GM18517 (cell line): ENCODE data around the gene AGXT2.

Source experiments
- ATAC-seq: cut with Tn5 transposase; IDR thresholded peaks from one replicate; pipeline ENCODE4 v1.9.1; 2021; ENCODE audit warnings: mild to moderate bottlenecking, moderate library complexity; ENCODE audit not compliant: unreplicated experiment

AGXT2 gene

GRCh38 chr5:35047785-35048404 lies at the start of gene AGXT2:
Gene AGXT2, minus strand, starts transcription at chr5:35047949. Its CDS starts 57 bp downstream, at chr5:35047892.
- no peak for ATAC-seq

DNA sequence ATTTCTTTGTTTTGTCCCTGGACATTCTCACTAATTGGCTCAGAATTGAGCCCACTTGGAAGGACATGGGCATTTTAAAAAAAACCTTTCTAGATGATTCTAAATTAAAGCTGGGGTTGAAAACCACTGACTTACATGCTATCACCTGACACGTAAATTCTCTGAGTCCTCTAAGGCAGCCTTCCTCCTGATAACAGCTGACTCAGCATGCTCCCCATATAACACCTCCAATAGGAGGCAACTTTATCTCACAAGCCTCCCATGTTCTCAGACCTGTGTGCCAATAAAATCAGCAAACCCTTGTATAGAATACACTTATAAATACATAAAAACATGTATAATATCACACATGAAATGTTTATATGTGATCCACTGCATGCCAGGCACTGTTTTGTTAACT lies 49.2 kb upstream of the AGXT2 start:
- ATAC-seq, result no peak

DNA sequence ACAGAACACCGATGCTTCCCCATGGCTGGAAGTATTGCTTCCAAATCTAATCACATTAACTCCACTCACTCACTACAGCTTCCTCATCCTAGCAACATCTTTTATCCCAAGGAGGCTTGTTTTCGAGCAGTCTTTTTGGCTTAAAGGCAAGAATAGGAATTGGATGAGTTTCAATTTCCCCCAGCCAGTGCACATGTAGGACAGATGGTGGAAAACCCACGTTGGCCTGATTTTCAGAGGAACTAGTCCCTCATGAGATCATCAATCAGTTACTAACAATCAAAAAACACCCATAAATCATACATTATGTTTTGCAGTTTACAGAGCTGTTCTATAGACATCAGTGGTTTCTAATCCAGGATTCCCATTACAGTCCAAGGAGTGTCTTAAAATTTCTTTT lies 48.5 kb upstream of the AGXT2 start:
- ATAC-seq, result no peak

GRCh38 chr5:35095366-35095765 lies 47.6 kb upstream of the AGXT2 start:
- ATAC-seq, result no peak

DNA sequence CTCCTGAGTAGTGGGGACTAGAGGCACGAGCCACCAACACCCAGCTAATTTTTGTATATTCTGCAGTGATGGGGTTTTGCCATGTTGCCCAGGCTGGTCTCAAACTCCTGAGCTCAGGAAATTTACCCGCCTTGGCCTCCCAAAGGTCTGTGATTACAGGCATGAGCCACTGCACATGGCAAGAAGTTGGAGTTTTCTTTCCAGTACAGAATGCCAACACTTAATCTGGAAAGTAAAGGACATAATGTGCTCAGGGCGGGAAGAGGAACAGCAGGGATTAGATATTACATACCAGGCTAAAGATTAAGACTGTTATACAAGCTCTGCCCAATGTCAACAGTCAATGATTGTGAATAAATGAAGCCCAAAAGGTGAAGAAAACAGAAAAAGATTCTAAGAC lies 47.2 kb upstream of the AGXT2 start:
- ATAC-seq, result no peak

GRCh38 chr5:35092703-35093102 lies 45.0 kb upstream of the AGXT2 start:
- ATAC-seq, result no peak

GRCh38 chr5:35091704-35092103 lies 44.0 kb upstream of the AGXT2 start:
- ATAC-seq, result no peak

DNA sequence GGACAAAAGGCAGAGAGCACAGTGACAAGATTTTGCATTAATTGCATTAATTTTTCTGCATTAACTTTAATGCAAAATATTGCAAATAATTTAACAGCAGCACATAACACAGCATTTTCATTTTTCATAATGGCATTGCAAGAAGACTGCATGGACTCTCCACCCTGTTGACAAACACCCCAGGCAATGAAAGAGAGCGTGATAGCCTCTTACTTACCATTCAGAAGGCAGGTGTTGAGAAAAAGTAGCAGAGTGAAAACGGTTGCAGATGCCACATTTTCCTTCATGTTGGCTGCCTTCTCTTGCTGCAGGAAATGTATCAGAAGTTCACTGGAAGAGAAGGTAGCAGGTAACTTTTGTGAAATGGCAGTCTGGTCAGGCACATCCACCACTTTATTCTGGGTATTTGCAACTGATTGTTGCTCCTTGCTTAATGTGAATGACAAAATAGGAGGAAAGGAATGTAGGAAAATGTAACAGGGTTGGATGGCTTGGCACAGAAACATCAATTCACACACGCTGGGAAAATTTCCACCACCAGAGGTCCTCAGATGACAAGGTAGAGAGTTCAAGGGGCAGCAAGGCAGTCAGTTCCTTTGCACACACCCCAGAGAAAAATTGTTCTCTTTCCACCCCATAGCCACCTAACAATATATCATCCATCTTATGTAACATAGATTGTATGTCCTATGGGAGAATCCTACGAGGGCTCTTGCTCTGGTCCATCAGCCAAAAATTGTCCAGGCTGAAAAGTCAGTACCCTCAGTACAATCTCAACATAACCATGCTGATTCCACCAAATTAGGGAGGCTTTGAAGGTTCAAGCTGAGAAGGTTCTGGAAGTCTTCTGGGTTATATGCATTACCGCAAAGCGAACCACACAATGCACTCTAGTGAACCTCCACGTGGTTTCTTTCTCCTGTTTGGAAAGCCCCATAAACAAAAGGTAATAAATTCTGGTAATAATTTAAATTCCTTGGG lies 41.9 kb upstream of the AGXT2 start:
- no peak for ATAC-seq

- no peak for ATAC-seq
Observed at GRCh38 chr5:35087991-35088390, 40.2 kb upstream of the AGXT2 start.

DNA sequence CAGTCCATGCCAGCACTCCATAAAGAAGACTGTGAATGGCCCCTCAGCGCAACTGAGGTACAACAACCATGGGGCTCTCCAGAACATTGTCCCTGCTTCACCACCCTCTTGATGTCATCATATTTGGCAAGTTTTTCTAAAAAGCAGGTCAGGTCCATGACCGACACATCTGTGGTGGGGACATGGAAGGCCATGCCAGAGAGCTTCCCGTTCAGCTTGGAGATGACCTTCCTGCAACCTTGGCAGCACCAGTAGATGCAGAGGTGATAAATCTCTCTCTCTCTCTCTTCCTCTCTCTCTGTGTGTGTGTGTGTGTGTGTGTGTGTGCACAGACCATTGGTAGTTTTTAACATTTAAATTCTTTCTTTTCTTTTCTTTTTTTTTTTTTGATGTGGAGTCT lies 35.4 kb upstream of the AGXT2 start:
- ATAC-seq, result no peak

GRCh38 chr5:35082530-35082929 lies 34.8 kb upstream of the AGXT2 start:
- no peak for ATAC-seq

- ATAC-seq, result no peak
Observed at GRCh38 chr5:35081134-35081533, 33.4 kb upstream of the AGXT2 start.

GRCh38 chr5:35073160-35073559 lies 25.4 kb upstream of the AGXT2 start:
- ATAC-seq, result no peak

- ATAC-seq, result no peak
Observed at GRCh38 chr5:35069188-35069587, 21.4 kb upstream of the AGXT2 start.

- ATAC-seq, result no peak
Observed at GRCh38 chr5:35067985-35068384, 20.2 kb upstream of the AGXT2 start.

- peak; percentile 90 for ATAC-seq
Observed at GRCh38 chr5:35066260-35066795, 18.6 kb upstream of the AGXT2 start.

- no peak for ATAC-seq
Observed at GRCh38 chr5:35063414-35063813, 15.7 kb upstream of the AGXT2 start.

- ATAC-seq, result no peak
Observed at GRCh38 chr5:35061211-35061770, 13.5 kb upstream of the AGXT2 start.

DNA sequence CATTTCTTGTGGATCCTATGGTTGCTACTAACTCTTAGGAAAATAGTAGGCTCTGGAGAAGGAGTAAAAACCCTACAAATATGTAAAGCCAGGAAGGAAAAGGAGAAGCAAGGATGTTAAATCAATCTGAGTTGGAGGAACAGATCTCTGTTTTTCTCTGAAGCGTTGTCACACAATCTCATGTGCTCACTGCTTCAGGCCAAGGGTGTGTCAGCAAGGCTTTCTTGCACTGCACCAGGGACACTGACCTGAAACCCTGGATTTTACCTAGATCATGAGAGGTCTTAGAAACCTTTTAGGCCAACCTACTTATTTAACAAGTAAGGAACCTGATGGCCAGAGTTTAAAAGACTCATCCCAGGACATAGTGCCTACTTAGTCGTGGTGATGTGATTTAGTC lies 12.5 kb upstream of the AGXT2 start:
- ATAC-seq, result no peak

- no peak for ATAC-seq
Observed at GRCh38 chr5:35059251-35059650, 11.5 kb upstream of the AGXT2 start.

GRCh38 chr5:35058374-35058788 lies 10.6 kb upstream of the AGXT2 start:
- ATAC-seq, result peak; percentile 92

DNA sequence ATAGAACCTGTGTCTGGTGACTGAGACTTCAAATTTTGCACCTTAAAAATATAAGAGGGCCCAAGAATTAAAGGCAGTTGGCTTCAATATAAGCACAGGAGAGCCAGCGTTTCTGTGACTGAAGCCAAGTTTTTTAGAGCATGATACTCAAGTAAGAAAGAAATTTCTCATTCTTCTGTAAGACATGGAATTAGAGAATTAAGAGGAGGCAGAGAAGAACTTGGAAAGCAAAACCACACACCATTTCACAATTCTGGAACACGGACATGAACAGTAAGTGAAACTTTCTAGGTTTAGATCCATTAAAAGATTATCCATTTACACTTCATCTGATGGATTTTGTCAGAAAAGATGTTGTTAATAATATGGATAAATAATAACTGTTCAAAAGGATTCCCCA lies 8.9 kb upstream of the AGXT2 start:
- no peak for ATAC-seq
